GM12892 (cell line): ENCODE results near the gene NAGK.

Experiments used
- POLR2A ChIP-seq: IDR thresholded peaks from 2 replicates; pipeline ENCODE4 v1.6.1; 2011; ENCODE audit warnings: low read depth, low read length, control low read depth
- POLR2AphosphoS5 ChIP-seq: IDR thresholded peaks from 2 replicates; pipeline ENCODE4 v1.6.1; 2011; ENCODE audit warnings: low read depth, low read length, control low read depth

DNA sequence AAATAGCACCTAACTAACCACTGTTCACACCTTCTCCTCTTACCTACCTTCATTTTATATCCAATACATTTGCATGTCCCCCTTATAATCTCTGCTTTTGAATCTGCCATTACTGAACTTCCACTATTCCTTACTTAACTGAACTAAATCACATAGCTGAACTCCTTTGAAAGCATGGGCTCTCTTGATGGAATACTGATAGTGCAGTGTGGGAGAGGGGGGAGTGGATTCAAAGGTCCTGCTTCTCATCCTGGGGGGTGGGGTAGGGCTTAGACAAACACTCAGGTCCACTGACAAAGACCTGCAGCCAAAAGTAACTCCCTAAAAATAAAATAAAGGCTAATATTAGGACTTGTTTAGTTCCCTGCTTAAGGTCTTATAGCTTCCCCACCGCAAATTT lies 53.0 kb downstream of the NAGK start:
- TF ChIP-seq POLR2AphosphoS5 (no peak), POLR2A (no peak)
